Liver (tissue), 9 donors: Measurements from ENCODE around the gene RAD23B. TPM values are rescaled to one million over a fixed set of nuclear protein-coding genes. Genes with fewer than 3 reads are reported as not detected.
A peak's percentile ranks its signal among the peaks of the same experiment; 100 is the strongest.

Experiments used
- DNase-seq: peaks from one replicate; pipeline ENCODE4 v3.0.0-alpha.2; 2017; ENCODE audit warnings: low spot score
- H3K27ac ChIP-seq, 2 donors: one replicate each; pipeline ENCODE4 v1.7.0; 2013; ENCODE audit warnings: inconsistent platforms in 2 of 2, low read length in 2 of 2, control low read depth in 1 of 2, low read depth in 1 of 2, mild to moderate bottlenecking in 1 of 2
- H3K27me3 ChIP-seq, 4 donors: one replicate each; pipeline versions ENCODE4 v1.6.1 to v1.7.0; 2013; ENCODE audit warnings: low read length in 3 of 4, inconsistent platforms in 1 of 4, mild to moderate bottlenecking in 1 of 4, moderate library complexity in 1 of 4; ENCODE audit not compliant: control insufficient read depth in 4 of 4, insufficient read depth in 4 of 4
- H3K36me3 ChIP-seq, 4 donors: one replicate each; pipeline versions ENCODE4 v1.6.1 to v1.7.0; 2013; ENCODE audit warnings: low read length in 3 of 4, mild to moderate bottlenecking in 3 of 4, low read depth in 1 of 4, moderate library complexity in 1 of 4; ENCODE audit not compliant: control insufficient read depth in 4 of 4, insufficient read depth in 3 of 4
- H3K4me1 ChIP-seq, 4 donors: one replicate each; pipeline versions ENCODE4 v1.6.1 to v1.7.0; 2013; ENCODE audit warnings: low read length in 3 of 4, mild to moderate bottlenecking in 3 of 4, moderate library complexity in 1 of 4; ENCODE audit not compliant: control insufficient read depth in 4 of 4, insufficient read depth in 4 of 4
- H3K4me3 ChIP-seq, 3 donors: one replicate each; pipeline versions ENCODE4 v1.6.1 to v1.7.0; 2013; ENCODE audit warnings: low read length in 3 of 3, control low read depth in 1 of 3, low read depth in 1 of 3, mild to moderate bottlenecking in 1 of 3
- H3K9ac ChIP-seq, 2 donors: one replicate each; pipeline ENCODE4 v1.7.0; 2013; ENCODE audit warnings: low read length in 2 of 2, mild to moderate bottlenecking in 2 of 2, moderate library complexity in 2 of 2, control low read depth in 1 of 2, low read depth in 1 of 2
- H3K9me3 ChIP-seq, 4 donors: one replicate each; pipeline versions ENCODE4 v1.6.1 to v1.7.0; 2013; ENCODE audit warnings: low read length in 3 of 4; ENCODE audit not compliant: control insufficient read depth in 4 of 4
- ATF3 ChIP-seq: IDR thresholded peaks from 2 replicates; pipeline ENCODE4 v1.6.1; 2016; ENCODE audit warnings: antibody characterized with exemption
- EGR1 ChIP-seq, 2 donors: IDR thresholded peaks; 2 replicates each; pipeline ENCODE4 v1.6.1; 2016 to 2018; ENCODE audit warnings: antibody characterized with exemption in 2 of 2, low read depth in 2 of 2
- FOXA1 ChIP-seq: IDR thresholded peaks from 2 replicates; pipeline ENCODE4 v1.6.1; 2016; ENCODE audit warnings: antibody characterized with exemption
- HNF4A ChIP-seq, 2 donors: conservative IDR thresholded peaks; 2 replicates each; pipeline ENCODE4 v1.6.1; 2016; ENCODE audit warnings: antibody characterized with exemption in 2 of 2, mild to moderate bottlenecking in 2 of 2
- JUND ChIP-seq, 2 donors: IDR thresholded peaks; 2 replicates each; pipeline ENCODE4 v1.6.1; 2016; ENCODE audit warnings: antibody characterized with exemption in 2 of 2
- RAD21 ChIP-seq, 2 donors: IDR thresholded peaks; 2 replicates each; pipeline ENCODE4 v1.6.1; 2016; ENCODE audit warnings: antibody characterized with exemption in 2 of 2, mild to moderate bottlenecking in 2 of 2
- RXRA ChIP-seq, 2 donors: IDR thresholded peaks; 2 replicates each; pipeline ENCODE4 v1.6.1; 2017 to 2018; ENCODE audit warnings: antibody characterized with exemption in 2 of 2, mild to moderate bottlenecking in 1 of 2
- SP1 ChIP-seq: IDR thresholded peaks from 2 replicates; pipeline ENCODE4 v1.6.1; 2018; ENCODE audit warnings: antibody characterized with exemption, mild to moderate bottlenecking
- TAF1 ChIP-seq: conservative IDR thresholded peaks from 2 replicates; pipeline ENCODE4 v1.6.1; 2016; ENCODE audit warnings: antibody characterized with exemption, mild to moderate bottlenecking
- YY1 ChIP-seq: IDR thresholded peaks from 2 replicates; pipeline ENCODE4 v1.6.1; 2016; ENCODE audit warnings: antibody characterized with exemption, mild to moderate bottlenecking
- ZBTB33 ChIP-seq: IDR thresholded peaks from 2 replicates; pipeline ENCODE4 v1.6.1; 2016; ENCODE audit warnings: antibody characterized with exemption
- WGBS: extraction: QIAGEN DNeasy Blood & Tissue Kit; methylation state at CpG from one replicate; pipeline ENCODE4 v1.1.7; 2013; 5-methylcytosine and 5-hydroxymethylcytosine counted together
- polyA plus RNA-seq, 2 donors: library from polyadenylated mRNA; stranded (reverse) in 1 of 2; unstranded in 1 of 2; fragments of 200-250 nt in 1 of 2; fragments of >200 nt in 1 of 2; fragmentation: Nextera tagmentation in 1 of 2; extraction: Ambion mirVana in 1 of 2; gene quantifications; one replicate each; pipeline versions ENCODE4 v1.2.1 to v1.2.3, GENCODE V29; 2013 to 2015
- total RNA-seq, 2 donors: library from RNA; depleted of rRNA; stranded (reverse); fragments of >200 nt; gene quantifications; one replicate each; pipeline ENCODE4 v1.2.3, GENCODE V29; 2014
- TF ChIP-seq, protein P1 (sequence below): IDR thresholded peaks from 2 replicates; pipeline ENCODE4 v1.6.1; 2016; ENCODE audit warnings: antibody characterized with exemption, mild to moderate bottlenecking
- TF ChIP-seq, protein P2 (sequence below): IDR thresholded peaks from 2 replicates; pipeline ENCODE4 v1.6.1; 2016; ENCODE audit warnings: antibody characterized with exemption
- donor health status: healthy.
- donor health status: healthy.
- donor health status: healthy.
- donor health status: healthy.
- donor health status: healthy.

Gene RAD23B
- total and polyA plus RNA-seq, 4 donors, result 13.6 to 101 (median 61.6) TPM

GRCh38 chr9:107283623-107284616 is 841 bp downstream of the RAD23B start:
- Histone ChIP-seq H3K9ac (peak overlapping the region; percentile 94), H3K4me1 (peaks cover 9 to 40% (median 29%) of the 10 kb centered on the region in 4 donors), H3K27me3 (no peaks in the 10 kb centered on the region), H3K9me3 (no peaks in the 10 kb centered on the region), H3K36me3 (no peaks in the 10 kb centered on the region), H3K4me3 (peak overlapping the region; percentile 74 to 98 (median 97)), H3K27ac (peak overlapping the region; percentile 100)
- whole genome bisulfite sequencing, result under 1% methylated on average over 55 of the region's 55 CpGs
- peak; percentile 78 for DNase-seq
- peak; percentile 40 for TF ChIP-seq TAF1
- peak; percentile 38 for TF ChIP-seq YY1
- peak in 1 of 2 donors; percentile 22 for TF ChIP-seq HNF4A (conservative IDR thresholded peaks at IDR 0.05)
- peak in 1 of 2 donors; percentile 6 for TF ChIP-seq RXRA (IDR thresholded peaks at IDR 0.05)
- TF ChIP-seq, protein P1, sequence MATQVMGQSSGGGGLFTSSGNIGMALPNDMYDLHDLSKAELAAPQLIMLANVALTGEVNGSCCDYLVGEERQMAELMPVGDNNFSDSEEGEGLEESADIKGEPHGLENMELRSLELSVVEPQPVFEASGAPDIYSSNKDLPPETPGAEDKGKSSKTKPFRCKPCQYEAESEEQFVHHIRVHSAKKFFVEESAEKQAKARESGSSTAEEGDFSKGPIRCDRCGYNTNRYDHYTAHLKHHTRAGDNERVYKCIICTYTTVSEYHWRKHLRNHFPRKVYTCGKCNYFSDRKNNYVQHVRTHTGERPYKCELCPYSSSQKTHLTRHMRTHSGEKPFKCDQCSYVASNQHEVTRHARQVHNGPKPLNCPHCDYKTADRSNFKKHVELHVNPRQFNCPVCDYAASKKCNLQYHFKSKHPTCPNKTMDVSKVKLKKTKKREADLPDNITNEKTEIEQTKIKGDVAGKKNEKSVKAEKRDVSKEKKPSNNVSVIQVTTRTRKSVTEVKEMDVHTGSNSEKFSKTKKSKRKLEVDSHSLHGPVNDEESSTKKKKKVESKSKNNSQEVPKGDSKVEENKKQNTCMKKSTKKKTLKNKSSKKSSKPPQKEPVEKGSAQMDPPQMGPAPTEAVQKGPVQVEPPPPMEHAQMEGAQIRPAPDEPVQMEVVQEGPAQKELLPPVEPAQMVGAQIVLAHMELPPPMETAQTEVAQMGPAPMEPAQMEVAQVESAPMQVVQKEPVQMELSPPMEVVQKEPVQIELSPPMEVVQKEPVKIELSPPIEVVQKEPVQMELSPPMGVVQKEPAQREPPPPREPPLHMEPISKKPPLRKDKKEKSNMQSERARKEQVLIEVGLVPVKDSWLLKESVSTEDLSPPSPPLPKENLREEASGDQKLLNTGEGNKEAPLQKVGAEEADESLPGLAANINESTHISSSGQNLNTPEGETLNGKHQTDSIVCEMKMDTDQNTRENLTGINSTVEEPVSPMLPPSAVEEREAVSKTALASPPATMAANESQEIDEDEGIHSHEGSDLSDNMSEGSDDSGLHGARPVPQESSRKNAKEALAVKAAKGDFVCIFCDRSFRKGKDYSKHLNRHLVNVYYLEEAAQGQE, result peak; percentile 30
- TF ChIP-seq ATF3, result no peak
- TF ChIP-seq RAD21 (IDR thresholded peaks at IDR 0.05), result peak; percentile 7 to 12
- no peak for TF ChIP-seq EGR1 (IDR thresholded peaks at IDR 0.05; ENCODE audit: low read depth in 2 of 2)

DNA sequence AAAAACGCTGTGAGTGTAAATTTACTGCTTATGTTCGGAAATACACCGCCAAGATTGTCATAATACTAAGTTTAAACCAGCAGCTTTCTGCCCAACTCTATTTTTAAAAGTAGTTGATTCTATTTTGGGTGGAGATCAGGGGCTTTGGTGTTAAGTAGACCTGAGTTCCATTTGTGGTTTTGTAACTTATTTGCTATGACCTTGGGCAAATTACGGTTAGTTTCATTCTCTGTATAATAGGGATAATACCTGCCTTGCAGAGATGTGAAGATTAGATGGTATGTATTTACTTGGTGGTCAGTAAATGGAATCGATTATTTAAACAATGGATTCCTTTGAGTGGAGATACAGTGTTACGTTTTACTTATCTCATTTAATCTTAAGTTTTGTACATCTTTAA is 1.6 kb downstream of the RAD23B start:
- H3K9me3 ChIP-seq, result no peaks in the 10 kb centered on the region
- no peaks in the 10 kb centered on the region for H3K36me3 ChIP-seq
- peak overlapping the region; percentile 94 for H3K9ac ChIP-seq
- peak overlapping the region; percentile 100 for H3K27ac ChIP-seq
- no peak for DNase-seq
- peak overlapping the region; percentile 74 to 98 (median 97) for H3K4me3 ChIP-seq
- 2% methylated on average over 6 of the region's 6 CpGs for WGBS
- TF ChIP-seq ZBTB33, result no peak
- TF ChIP-seq JUND (IDR thresholded peaks at IDR 0.05), result no peak
- TF ChIP-seq, protein P2, sequence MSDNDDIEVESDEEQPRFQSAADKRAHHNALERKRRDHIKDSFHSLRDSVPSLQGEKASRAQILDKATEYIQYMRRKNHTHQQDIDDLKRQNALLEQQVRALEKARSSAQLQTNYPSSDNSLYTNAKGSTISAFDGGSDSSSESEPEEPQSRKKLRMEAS, result no peak
- TF ChIP-seq TAF1, result no peak
- TF ChIP-seq YY1, result no peak
- TF ChIP-seq SP1, result no peak
- TF ChIP-seq FOXA1, result no peak
- TF ChIP-seq RXRA (IDR thresholded peaks at IDR 0.05), result no peak
- TF ChIP-seq, protein P1, result no peak
- H3K27me3 ChIP-seq, result no peaks in the 10 kb centered on the region
- peaks cover 9 to 44% (median 33%) of the 10 kb centered on the region in 4 donors for H3K4me1 ChIP-seq
